Stimulated activated CD8-positive, alpha-beta memory T cell treated with anti-CD3 and anti-CD28 coated beads, Interleukin-12 subunit alpha, Interleukin-12 subunit beta, amount 100 ng/mL, for 1 hour (primary cell): ENCODE results near the gene CDCA5.
"Not testable (repeated sequence)": the region's sequence is repeated elsewhere in the genome, so short reads cannot be mapped to it uniquely, and the experiment has no call there.

Experiments
- DNase-seq: peaks from one replicate; pipeline ENCODE4 v3.0.0-alpha.2; 2020; ENCODE audit warnings: low read depth

The CDCA5 gene

GRCh38 chr11:65118891-65119669, 35.2 kb upstream of the CDCA5 start:
- not testable (repeated sequence) for DNase-seq

- DNase-seq = no peak
These were observed 34.4 kb upstream of the CDCA5 start for GRCh38 chr11:65118097-65118837.

- peak; percentile 100 for DNase-seq
These were observed 33.6 kb upstream of the CDCA5 start, which contains the start of gene ZNHIT2 for GRCh38 chr11:65117206-65118096. Gene ZNHIT2, minus strand, starts transcription at chr11:65117701. Its CDS starts 48 bp downstream, at chr11:65117653.

- DNase-seq = no peak
These were observed 32.7 kb upstream of the CDCA5 start for GRCh38 chr11:65116370-65117205.

- DNase-seq = no peak
These were observed 31.7 kb upstream of the CDCA5 start for GRCh38 chr11:65115361-65116082.

GRCh38 chr11:65114538-65115171, 30.8 kb upstream of the CDCA5 start:
- DNase-seq = no peak

GRCh38 chr11:65113839-65114238, 30.0 kb upstream of the CDCA5 start:
- DNase-seq = no peak

GRCh38 chr11:65113361-65113756, 29.5 kb upstream of the CDCA5 start:
- DNase-seq = no peak

GRCh38 chr11:65112546-65113360, 28.9 kb upstream of the CDCA5 start:
- peak; percentile 56 for DNase-seq

GRCh38 chr11:65111744-65112545, 28.1 kb upstream of the CDCA5 start, which contains the start of gene TM7SF2:
Gene TM7SF2, plus strand, starts transcription at chr11:65111872. Its CDS starts 144 bp downstream, at chr11:65112016.
- DNase-seq = peak; percentile 89

- no peak for DNase-seq
These were observed 27.4 kb upstream of the CDCA5 start for GRCh38 chr11:65111159-65111743.

- DNase-seq = peak; percentile 93
These were observed 26.6 kb upstream of the CDCA5 start for GRCh38 chr11:65110354-65110861.

- no peak for DNase-seq
These were observed 25.7 kb upstream of the CDCA5 start for GRCh38 chr11:65109231-65110198.

GRCh38 chr11:65108469-65109123, 24.8 kb upstream of the CDCA5 start:
- no peak for DNase-seq

GRCh38 chr11:65107751-65108468, 24.1 kb upstream of the CDCA5 start:
- no peak for DNase-seq
